Astrocyte (in vitro differentiated cells and primary cell): Measurements from ENCODE around the gene DMRTA2.

Experiments
- CTCF ChIP-seq: IDR thresholded peaks from 2 replicates; pipeline ENCODE4 v1.5.1; 2011; ENCODE audit warnings: low read depth, mild to moderate bottlenecking, inconsistent platforms, low read length, moderate library complexity; ENCODE audit not compliant: insufficient read depth
- EZH2 ChIP-seq: IDR thresholded peaks from 2 replicates; pipeline ENCODE4 v1.6.1; 2012; ENCODE audit warnings: mild to moderate bottlenecking, low read length, inconsistent platforms; ENCODE audit not compliant: insufficient read depth

GRCh38 chr1:50378770-50379169 is 44.5 kb downstream of the DMRTA2 start:
- TF ChIP-seq CTCF, result no peak
- no peak for TF ChIP-seq EZH2
